Measurements from ENCODE around the gene MVK. TPM values are rescaled to one million over a fixed set of nuclear protein-coding genes. Genes with fewer than 3 reads are reported as not detected.
A peak's percentile ranks its signal among the peaks of the same experiment; 100 is the strongest.

Gene MVK
- total and polyA plus RNA-seq, 2 experiments from 2014 or later: 16.7 to 40.1 TPM

- TF ChIP-seq POLR2AphosphoS5 (IDR thresholded peaks at IDR 0.05; ENCODE audit: low read depth) (no peak), STAT1 (IDR thresholded peaks at IDR 0.05; ENCODE audit: unreplicated experiment) (no peak), ETS1 (IDR thresholded peaks at IDR 0.05) (no peak), JUNB (IDR thresholded peaks at IDR 0.05; ENCODE audit: unreplicated experiment) (no peak), CREB1 (CRISPR knock-in tag; IDR thresholded peaks at IDR 0.05; ENCODE audit: low read depth) (no peak), REST (IDR thresholded peaks at IDR 0.05; ENCODE audit: unreplicated experiment) (no peak)
Measured at GRCh38 chr12:109552971-109553370, 20.6 kb upstream of the MVK start (continued).

GRCh38 chr12:109553483-109553882 lies 20.1 kb upstream of the MVK start:
- no peaks in the 10 kb centered on the region for H3K79me2 ChIP-seq (replicated peaks; ENCODE audit: insufficient read depth)
- no peaks in the 10 kb centered on the region for H3K9me2 ChIP-seq (ENCODE audit: insufficient read depth)
- no peaks in the 10 kb centered on the region for H3K36me3 ChIP-seq (ENCODE audit: insufficient read depth)
- H3K27ac ChIP-seq (ENCODE audit: low read depth): no peak overlapping the region
- H3K4me2 ChIP-seq: no peak overlapping the region
- Mint-ChIP-seq H3K36me3 (ENCODE audit: low read depth) (no peaks in the 10 kb centered on the region; the same call in 2 of the 3 replicates), H3K27me3 (ENCODE audit: insufficient read depth, low read depth, poor library complexity) (peaks cover 7% of the 10 kb centered on the region), H3K4me3 (no peak overlapping the region), H3K27ac (0 out of 2 replicates have a peak overlapping the region, but pooled peaks have one; percentile 24), H3K4me1 (peaks cover 8% of the 10 kb centered on the region; the same call in 2 of the 3 replicates), H3K9me3 (no peaks in the 10 kb centered on the region)
- H3K4me3 ChIP-seq: no peak overlapping the region
- no peaks in the 10 kb centered on the region for H3K27me3 ChIP-seq (ENCODE audit: insufficient read depth)
- H3K4me1 ChIP-seq (ENCODE audit: insufficient read depth): no peaks in the 10 kb centered on the region
- no peak for DNase-seq (ENCODE audit: low spot score)
- H4K20me1 ChIP-seq (replicated peaks; ENCODE audit: insufficient read depth): no peaks in the 10 kb centered on the region
- H2AFZ ChIP-seq: no peak overlapping the region
- no peak for ATAC-seq
- no peaks in the 10 kb centered on the region for H3F3A ChIP-seq (replicated peaks; ENCODE audit: low read depth)
- TF ChIP-seq ZNF114 (CRISPR knock-in tag; IDR thresholded peaks at IDR 0.05): no peak
- no peak for TF ChIP-seq EZH2phosphoT487 (IDR thresholded peaks at IDR 0.05; ENCODE audit: unreplicated experiment)
- TF ChIP-seq ETS1 (IDR thresholded peaks at IDR 0.05): no peak
- no peak for TF ChIP-seq ZNF331 (CRISPR knock-in tag; IDR thresholded peaks at IDR 0.05; ENCODE audit: low read depth)
- no peak for TF ChIP-seq CREB1 (CRISPR knock-in tag; IDR thresholded peaks at IDR 0.05; ENCODE audit: low read depth)
- no peak for TF ChIP-seq STAT1 (IDR thresholded peaks at IDR 0.05; ENCODE audit: unreplicated experiment)
- no peak for TF ChIP-seq NANOG (IDR thresholded peaks at IDR 0.05; ENCODE audit: borderline replicate concordance)
- TF ChIP-seq EZH2 (IDR thresholded peaks at IDR 0.05; ENCODE audit: low read depth, unreplicated experiment): no peak
- no peak for TF ChIP-seq POLR2AphosphoS5 (IDR thresholded peaks at IDR 0.05; ENCODE audit: low read depth)
- TF ChIP-seq JUNB (IDR thresholded peaks at IDR 0.05; ENCODE audit: unreplicated experiment): no peak
- no peak for TF ChIP-seq ZNF462 (CRISPR knock-in tag; IDR thresholded peaks at IDR 0.05)
